K562 (cell line): ENCODE measurements around the gene WNK1. TPM values are rescaled to one million over a fixed set of nuclear protein-coding genes. Genes with fewer than 3 reads are reported as not detected.

ENCODE experiments used
- DMBX1 ChIP-seq: fragments of 250-450 bp; sonication (Bioruptor Pico); IDR thresholded peaks from 2 replicates; pipeline ENCODE4 v1.8.0; 2022; ENCODE audit warnings: inconsistent platforms, mild to moderate bottlenecking, moderate library complexity, borderline replicate concordance
- EP400 ChIP-seq: fragments of 450-650 bp; IDR thresholded peaks from 2 replicates; pipeline ENCODE4 v1.6.1; 2017; ENCODE audit warnings: antibody characterized with exemption, mild to moderate bottlenecking, moderate library complexity
- KAT2B ChIP-seq: IDR thresholded peaks from one replicate; pipeline ENCODE4 v1.6.1; 2012; ENCODE audit warnings: low read depth, mild to moderate bottlenecking, control low read depth, inconsistent platforms, low read length, moderate library complexity
- MAFG ChIP-seq: fragments of 450-650 bp; conservative IDR thresholded peaks from 2 replicates; pipeline ENCODE4 v1.6.1; 2016; ENCODE audit warnings: missing genetic modification characterization, missing compliant biosample characterization
- MTA3 ChIP-seq: fragments of 450-650 bp; formaldehyde crosslinking; IDR thresholded peaks from 2 replicates; pipeline ENCODE4 v1.6.1; 2017; ENCODE audit warnings: mild to moderate bottlenecking, borderline replicate concordance
- NCOA2 ChIP-seq, 2 experiments: fragments of 450-650 bp; IDR thresholded peaks; 2 replicates each; pipeline ENCODE4 v1.6.1; 2018; ENCODE audit warnings: mild to moderate bottlenecking in 2 of 2, moderate library complexity in 1 of 2; ENCODE audit not compliant: partially characterized antibody in 2 of 2
- NR3C1 ChIP-seq: sonication (generic); formaldehyde crosslinking; IDR thresholded peaks from 2 replicates; pipeline ENCODE4 v1.8.1; 2022; ENCODE audit warnings: missing genetic modification reagents
- SMARCE1 ChIP-seq: fragments of 450-650 bp; IDR thresholded peaks from 2 replicates; pipeline ENCODE4 v1.7.1; 2016; ENCODE audit warnings: mild to moderate bottlenecking
- TCF7 ChIP-seq: sonication (generic); IDR thresholded peaks from 2 replicates; pipeline ENCODE4 v1.6.1; 2016; ENCODE audit warnings: antibody characterized with exemption, borderline replicate concordance
- TRIM24 ChIP-seq, 2 experiments: fragments of 450-650 bp; IDR thresholded peaks; 2 replicates each; pipeline ENCODE4 v1.6.1; 2016
- ZNF445 ChIP-seq: fragments of 250-450 bp; sonication (Bioruptor Pico); IDR thresholded peaks from 2 replicates; pipeline ENCODE4 v1.4.0; 2020; ENCODE audit warnings: low read depth, mild to moderate bottlenecking, moderate library complexity
- polyA plus RNA-seq, 8 experiments: library from polyadenylated mRNA; depleted of rRNA in 4 of 8; stranded (reverse) in 5 of 8; unstranded in 3 of 8; fragments of >200 nt; fragmentation: Nextera tagmentation in 2 of 8; fragmentation: Illumina TruSeq in 1 of 8; extraction: Ambion mirVana in 2 of 8; extraction: Trizol in 1 of 8; gene quantifications; 2 replicates each; pipeline versions ENCODE4 v1.2.1 to v1.2.3, GENCODE V29; 2011 to 2014; ENCODE audit warnings: inconsistent platforms in 1 of 8, missing spikeins in 1 of 8
- total RNA-seq, 7 experiments: library from RNA; depleted of rRNA in 6 of 7; stranded (reverse); fragments of >200 nt in 6 of 7; fragmentation: Illumina TruSeq in 2 of 7; extraction: Trizol in 2 of 7; gene quantifications; 2 replicates each; pipeline versions ENCODE4 v1.2.1 to v1.2.3, GENCODE V29; 2011 to 2021; ENCODE audit warnings: low replicate concordance in 1 of 7
- TF ChIP-seq, protein P1 (sequence below): fragments of 450-650 bp; formaldehyde crosslinking; IDR thresholded peaks from 2 replicates; pipeline ENCODE4 v1.4.0; 2020; ENCODE audit warnings: mild to moderate bottlenecking
- TF ChIP-seq, protein P2 (sequence below): fragments of 450-650 bp; formaldehyde crosslinking; IDR thresholded peaks from 2 replicates; pipeline ENCODE4 v1.4.0; 2020; ENCODE audit warnings: mild to moderate bottlenecking, moderate library complexity

WNK1 gene
- total and polyA plus RNA-seq, 9 of the 15 experiments (the other 6 are each of a cell fraction or from before 2014, with no cell fraction given) = 4.3 to 73.9 (median 31.0) TPM

DNA sequence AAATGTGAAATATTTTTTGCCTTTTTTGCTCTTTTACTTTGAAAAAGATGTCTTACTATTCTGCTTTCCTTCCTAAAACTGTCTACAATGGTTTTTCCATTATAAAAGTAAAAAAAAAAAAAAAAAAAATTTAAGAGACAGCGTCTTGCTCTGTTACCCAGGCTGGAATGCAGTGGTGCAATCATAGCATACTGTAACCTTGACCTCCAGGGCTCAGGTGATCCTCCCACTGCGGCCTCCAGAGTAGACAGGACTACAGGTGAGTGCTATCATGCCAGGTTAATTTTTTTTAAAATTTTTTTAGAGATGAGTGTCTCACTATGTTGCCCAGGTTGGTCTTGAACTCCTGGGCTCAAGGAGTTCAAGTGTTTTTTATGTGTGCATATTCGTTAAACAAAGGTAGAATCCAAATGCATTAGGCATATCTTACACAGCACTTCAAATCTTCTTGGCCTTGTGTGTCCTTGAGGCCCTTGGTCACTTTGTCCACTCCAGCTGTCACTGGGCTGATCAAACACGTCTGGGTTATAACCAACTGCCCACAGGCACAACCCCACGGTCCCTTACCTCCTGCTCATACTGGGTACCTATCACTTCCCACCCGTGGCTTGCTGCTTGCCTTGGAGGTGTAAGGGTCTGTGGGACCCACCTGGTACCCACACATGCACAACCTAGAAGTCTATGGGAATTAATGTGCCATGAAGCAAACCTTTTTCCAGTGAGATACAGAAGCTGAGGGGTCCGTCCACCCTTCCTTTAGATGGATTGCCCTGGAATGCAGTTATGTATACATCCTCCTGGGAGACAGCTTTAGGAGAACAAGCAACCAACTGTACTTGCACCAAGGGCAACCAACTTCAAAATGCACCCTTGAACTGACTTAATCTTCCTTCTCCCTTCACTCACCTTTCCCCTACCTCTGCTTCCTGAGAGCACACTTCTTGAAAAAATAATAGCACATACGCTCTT is 184.3 kb downstream of the WNK1 start (continued):
- TF ChIP-seq DMBX1 (CRISPR knock-in tag) (no peak), ZNF445 (no peak), TCF7 (no peak), SMARCE1 (no peak), MAFG (tag) (no peak), TRIM24 (IDR thresholded peaks at IDR 0.05) (no peak), NR3C1 (CRISPR knock-in tag) (no peak), KAT2B (no peak), NCOA2 (IDR thresholded peaks at IDR 0.05; ENCODE audit: partially characterized antibody in 2 of 2) (no peak), EP400 (no peak), MTA3 (no peak)
- TF ChIP-seq, protein P1, sequence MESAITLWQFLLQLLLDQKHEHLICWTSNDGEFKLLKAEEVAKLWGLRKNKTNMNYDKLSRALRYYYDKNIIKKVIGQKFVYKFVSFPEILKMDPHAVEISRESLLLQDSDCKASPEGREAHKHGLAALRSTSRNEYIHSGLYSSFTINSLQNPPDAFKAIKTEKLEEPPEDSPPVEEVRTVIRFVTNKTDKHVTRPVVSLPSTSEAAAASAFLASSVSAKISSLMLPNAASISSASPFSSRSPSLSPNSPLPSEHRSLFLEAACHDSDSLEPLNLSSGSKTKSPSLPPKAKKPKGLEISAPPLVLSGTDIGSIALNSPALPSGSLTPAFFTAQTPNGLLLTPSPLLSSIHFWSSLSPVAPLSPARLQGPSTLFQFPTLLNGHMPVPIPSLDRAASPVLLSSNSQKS = no peak
- TF ChIP-seq, protein P2, sequence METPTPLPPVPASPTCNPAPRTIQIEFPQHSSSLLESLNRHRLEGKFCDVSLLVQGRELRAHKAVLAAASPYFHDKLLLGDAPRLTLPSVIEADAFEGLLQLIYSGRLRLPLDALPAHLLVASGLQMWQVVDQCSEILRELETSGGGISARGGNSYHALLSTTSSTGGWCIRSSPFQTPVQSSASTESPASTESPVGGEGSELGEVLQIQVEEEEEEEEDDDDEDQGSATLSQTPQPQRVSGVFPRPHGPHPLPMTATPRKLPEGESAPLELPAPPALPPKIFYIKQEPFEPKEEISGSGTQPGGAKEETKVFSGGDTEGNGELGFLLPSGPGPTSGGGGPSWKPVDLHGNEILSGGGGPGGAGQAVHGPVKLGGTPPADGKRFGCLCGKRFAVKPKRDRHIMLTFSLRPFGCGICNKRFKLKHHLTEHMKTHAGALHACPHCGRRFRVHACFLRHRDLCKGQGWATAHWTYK (CRISPR knock-in tag) = no peak
